Pancreas (tissue), 10 donors: Measurements from ENCODE around the gene FYN. TPM values are rescaled to one million over a fixed set of nuclear protein-coding genes. Genes with fewer than 3 reads are reported as not detected.

Experiments
- ATAC-seq, 4 donors: fragments of 200-7000 bp; cut with Tn5 transposase; one replicate each; pipeline versions ENCODE4 v1.8.0 to v1.9.1; 2020; ENCODE audit warnings: mild to moderate bottlenecking in 4 of 4, moderate library complexity in 4 of 4
- DNase-seq, 6 donors: peaks; one replicate each; pipeline ENCODE4 v3.0.0-alpha.2; 2020
- FAIRE-seq: peaks from 2 replicates; lab custom pipeline; 2012; peaks lifted over from hg19 to GRCh38; lab: Jason Lieb, UNC
- H3K27ac ChIP-seq, 4 donors: fragments of 200-600 bp; sonication (generic); 1 replicate in 3 of 4; 2 replicates in 1 of 4; pipeline versions ENCODE4 v1.5.0 to v1.8.0; 2020
- H3K27me3 ChIP-seq, 4 donors: fragments of 200-600 bp; one replicate each; pipeline ENCODE4 v1.8.0; 2021
- H3K36me3 ChIP-seq, 3 donors: fragments of 200-600 bp; sonication (generic) in 1 of 3; one replicate each; pipeline versions ENCODE4 v1.5.0 to v1.8.0; 2020 to 2021
- H3K4me1 ChIP-seq, 3 donors: fragments of 200-600 bp; one replicate each; pipeline ENCODE4 v1.8.0; 2021
- H3K4me3 ChIP-seq, 4 donors: fragments of 200-600 bp; sonication (generic) in 2 of 4; one replicate each; pipeline versions ENCODE4 v1.5.0 to v1.8.0; 2020 to 2021
- H3K9me3 ChIP-seq, 4 donors: fragments of 200-600 bp; one replicate each; pipeline ENCODE4 v1.8.0; 2021
- CTCF ChIP-seq, 4 donors: fragments of 200-600 bp; sonication (generic) in 3 of 4; IDR thresholded peaks; one replicate each; pipeline versions ENCODE4 v1.5.0 to v1.8.0; 2021; ENCODE audit warnings: antibody characterized with exemption in 4 of 4
- WGBS, 2 donors: extraction: QIAGEN DNeasy Blood & Tissue Kit; methylation state at CpG; one replicate each; pipeline ENCODE4 v1.1.7; 2013; 5-methylcytosine and 5-hydroxymethylcytosine counted together
- intact Hi-C, 3 donors: fragments of 100-400 bp; cut with DNase I; formaldehyde crosslinking; loops; one replicate each; pipeline versions ENCODE4 v1.11.1 to v1.14.2; 2022
- polyA plus RNA-seq, 2 donors: library from polyadenylated mRNA; stranded (reverse); fragments of 200-250 nt; gene quantifications; one replicate each; pipeline ENCODE4 v1.2.3, GENCODE V29; 2013
- total RNA-seq, 6 donors: library from RNA; stranded (reverse); fragmentation: NEBNext Ultra II Directional in 4 of 6; extraction: Animal tissue kit (Norgen Biotek cat#: 25700) in 4 of 6; gene quantifications; one replicate each; pipeline versions ENCODE4 v1.2.1 to v1.2.4, GENCODE V29; 2021 to 2023
- donor health status: healthy with polysubstance abuse.
- donor health status: DM: no; HTN: no; CAD: no; lungs with moderate emphysema.
- donor health status: DM: no; HTN: no; CAD: no.
- donor health status: control.
- donor health status: control.
- donor health status: Bipolar disorder and iron deficiency.
- donor health status: DM: yes; HTN: yes; CAD: no.
- donor health status: DM: no; HTN: no; CAD: no.
- donor health status: DM: no; HTN: no; CAD: no.
- donor health status: DM: yes; HTN: yes; CAD: no.

The FYN gene
- total and polyA plus RNA-seq, 8 donors, result 6.4 to 21.7 (median 11.9) TPM

GRCh38 chr6:111745186-111745585 is 128.1 kb downstream of the FYN start:
- H3K4me1 ChIP-seq, result no peaks in the 10 kb centered on the region

DNA sequence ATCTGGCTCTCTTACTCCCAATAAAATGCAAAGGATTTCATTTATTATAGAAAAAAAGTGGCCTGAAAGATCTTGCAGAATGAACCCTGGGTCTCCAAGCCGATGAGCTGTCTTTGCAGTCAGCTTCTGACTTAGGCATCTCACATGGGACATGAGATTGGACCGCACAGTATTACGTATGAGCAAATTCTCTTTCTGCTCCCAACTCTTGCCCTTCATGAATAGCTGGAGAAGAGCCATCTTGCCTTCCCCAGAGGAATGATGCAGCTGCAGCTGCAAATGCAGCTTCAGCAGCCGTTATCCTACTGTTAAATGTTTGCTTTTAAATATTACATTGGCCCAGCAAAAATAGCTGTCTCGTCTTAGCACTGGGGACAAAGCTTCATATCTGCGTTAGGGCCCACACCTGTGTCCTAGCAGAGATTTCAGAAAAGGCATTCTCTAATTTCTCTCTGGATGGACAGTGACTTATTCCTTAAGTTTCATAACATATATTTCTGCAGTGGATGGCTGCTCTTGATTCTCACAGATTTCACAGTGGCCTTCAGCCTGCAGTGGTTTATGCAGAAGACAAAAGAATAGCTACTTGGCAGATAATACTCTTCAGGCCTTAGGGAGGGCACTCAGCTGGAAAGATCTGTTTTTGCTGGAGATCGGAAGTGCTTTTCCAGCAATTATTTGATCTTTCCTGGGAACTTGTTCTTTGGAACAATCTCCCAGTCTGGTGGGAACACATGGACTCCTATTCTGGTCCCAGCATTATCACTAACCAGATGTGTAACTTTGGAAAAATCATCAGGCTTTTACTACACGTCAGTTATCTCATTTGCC is 129.2 kb downstream of the FYN start:
- intact Hi-C loops, result no loop called here
- H3K27me3 ChIP-seq, result no peaks in the 10 kb centered on the region
- H3K9me3 ChIP-seq, result no peaks in the 10 kb centered on the region
- H3K4me3 ChIP-seq, result no peak overlapping the region
- 63 to 71% methylated on average over 8 of the region's 8 CpGs for WGBS, 2 donors
- H3K27ac ChIP-seq, result no peak overlapping the region
- no peaks in the 10 kb centered on the region for H3K36me3 ChIP-seq
- TF ChIP-seq CTCF (IDR thresholded peaks at IDR 0.05), result no peak
- FAIRE-seq, result no peak
- DNase-seq, result no peak
- H3K4me1 ChIP-seq, result no peaks in the 10 kb centered on the region
- peak in 2 of 4 donors; percentile 42 to 50 for ATAC-seq

More at GRCh38 chr6:111745186-111745585, 128.1 kb downstream of the FYN start:
- ATAC-seq (no peak), FAIRE-seq (no peak), DNase-seq (no peak)
- WGBS, 2 donors, result 87 to 96% methylated on average over 4 of the region's 4 CpGs
- intact Hi-C loops, result no loop called here
- Histone ChIP-seq H3K9me3 (no peaks in the 10 kb centered on the region), H3K27ac (no peak overlapping the region), H3K27me3 (no peaks in the 10 kb centered on the region), H3K4me3 (no peak overlapping the region), H3K36me3 (no peaks in the 10 kb centered on the region)
- no peak for TF ChIP-seq CTCF (IDR thresholded peaks at IDR 0.05)

- no peak overlapping the region for H3K4me3 ChIP-seq
- H3K27ac ChIP-seq, result no peak overlapping the region
- H3K36me3 ChIP-seq, result no peaks in the 10 kb centered on the region
- ATAC-seq (no peak), FAIRE-seq (no peak), DNase-seq (no peak)
- no peak for TF ChIP-seq CTCF (IDR thresholded peaks at IDR 0.05)
- WGBS, 2 donors, result 75 to 84% methylated on average over 5 of the region's 5 CpGs
- intact Hi-C loops, result no loop called here
- no peaks in the 10 kb centered on the region for H3K27me3 ChIP-seq
- no peaks in the 10 kb centered on the region for H3K4me1 ChIP-seq
- H3K9me3 ChIP-seq, result no peaks in the 10 kb centered on the region
These were observed 129.9 kb downstream of the FYN start for GRCh38 chr6:111743360-111743759.

DNA sequence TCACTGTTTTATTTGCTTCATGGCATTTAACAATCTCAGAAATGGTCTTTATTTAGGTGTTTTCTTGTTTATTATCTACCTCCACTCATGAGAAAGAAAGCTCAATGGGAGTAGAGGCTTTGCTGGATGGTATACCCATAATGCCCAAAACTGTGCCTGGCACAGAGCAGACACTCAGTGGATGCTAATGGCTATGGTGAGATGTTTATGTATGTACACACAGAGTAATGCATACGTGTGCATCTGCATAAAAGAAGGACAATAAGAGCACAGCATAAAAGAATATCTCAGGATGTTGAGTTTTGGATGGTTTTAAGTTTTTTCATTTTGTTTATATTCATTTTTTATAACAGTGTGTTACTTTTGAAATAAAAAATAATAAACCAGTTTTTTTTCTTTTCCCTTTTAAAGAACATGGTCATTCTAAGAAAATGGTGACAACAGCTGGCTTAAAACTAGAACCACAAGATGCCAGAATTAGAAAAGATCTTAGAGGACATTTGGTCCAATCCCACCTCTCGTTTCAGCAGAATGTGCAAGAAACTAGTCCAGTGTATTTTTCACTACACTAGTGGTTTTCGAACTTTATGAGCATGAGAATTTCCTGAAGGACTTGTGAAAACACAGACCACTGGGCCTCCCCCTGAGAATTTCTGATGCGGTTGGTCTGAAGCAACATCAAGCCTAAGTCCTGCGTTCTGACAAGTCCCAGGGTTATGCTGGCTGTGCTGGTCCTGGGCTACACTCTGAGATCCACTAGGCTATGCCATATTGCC is 131.9 kb downstream of the FYN start:
- WGBS, 2 donors, result 73 to 83% methylated on average over 5 of the region's 5 CpGs
- no peak for TF ChIP-seq CTCF (IDR thresholded peaks at IDR 0.05)
- ATAC-seq, result no peak
- no peak for FAIRE-seq
- Histone ChIP-seq H3K4me3 (no peak overlapping the region), H3K4me1 (no peaks in the 10 kb centered on the region), H3K9me3 (no peaks in the 10 kb centered on the region), H3K36me3 (no peaks in the 10 kb centered on the region), H3K27ac (no peak overlapping the region), H3K27me3 (no peaks in the 10 kb centered on the region)
- no peak for DNase-seq
- intact Hi-C loops, result no loop called here
